GM19238 (cell line): ENCODE measurements around the gene TXLNG.
"Not testable (repeated sequence)": the region's sequence is repeated elsewhere in the genome, so short reads cannot be mapped to it uniquely, and the experiment has no call there.

Experiments
- DNase-seq: peaks from one replicate; pipeline ENCODE4 v3.0.0; 2011; ENCODE audit warnings: low spot score; ENCODE audit not compliant: insufficient read length

The TXLNG gene

DNA sequence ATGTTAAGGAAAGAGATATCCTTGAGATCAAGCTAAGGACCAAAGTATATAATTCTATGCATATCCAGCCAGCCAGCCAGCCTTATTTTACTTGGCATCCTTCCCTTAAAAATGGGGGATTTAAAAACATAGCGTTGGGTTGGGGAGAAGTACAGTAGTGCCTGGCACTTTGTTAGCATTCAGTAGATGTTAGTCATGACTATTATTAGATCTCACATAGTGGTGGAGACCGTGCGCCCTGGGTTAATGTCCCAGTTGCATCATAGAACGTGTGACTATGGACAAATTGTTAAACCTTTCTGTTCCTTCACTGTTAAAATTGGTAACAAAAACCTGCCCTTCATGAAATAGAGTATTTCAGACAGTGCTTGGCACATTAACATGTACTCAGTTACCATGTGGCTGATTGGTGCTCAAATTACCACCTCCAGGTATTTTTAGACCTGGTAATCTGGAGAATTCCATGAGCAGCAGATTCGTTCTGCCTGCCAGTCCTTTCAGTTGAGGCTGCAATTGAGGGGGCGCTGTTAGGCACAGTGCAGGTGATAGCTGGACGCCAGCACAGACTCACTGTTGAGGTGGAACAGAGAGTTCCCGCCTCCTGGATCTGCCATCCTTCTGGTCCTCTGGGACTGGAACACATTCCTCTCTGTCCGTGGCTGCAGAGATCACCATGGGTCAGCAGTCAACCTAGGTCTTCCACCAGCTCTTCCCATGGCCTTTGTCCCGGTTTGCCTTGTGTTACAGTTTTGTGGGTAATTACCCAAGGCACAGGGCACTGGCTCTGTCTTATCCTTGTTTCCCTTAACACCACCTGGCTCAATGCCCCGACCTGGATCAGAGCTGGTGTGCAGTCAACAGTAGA, 52.2 kb downstream of the TXLNG start:
- no peak for DNase-seq

DNA sequence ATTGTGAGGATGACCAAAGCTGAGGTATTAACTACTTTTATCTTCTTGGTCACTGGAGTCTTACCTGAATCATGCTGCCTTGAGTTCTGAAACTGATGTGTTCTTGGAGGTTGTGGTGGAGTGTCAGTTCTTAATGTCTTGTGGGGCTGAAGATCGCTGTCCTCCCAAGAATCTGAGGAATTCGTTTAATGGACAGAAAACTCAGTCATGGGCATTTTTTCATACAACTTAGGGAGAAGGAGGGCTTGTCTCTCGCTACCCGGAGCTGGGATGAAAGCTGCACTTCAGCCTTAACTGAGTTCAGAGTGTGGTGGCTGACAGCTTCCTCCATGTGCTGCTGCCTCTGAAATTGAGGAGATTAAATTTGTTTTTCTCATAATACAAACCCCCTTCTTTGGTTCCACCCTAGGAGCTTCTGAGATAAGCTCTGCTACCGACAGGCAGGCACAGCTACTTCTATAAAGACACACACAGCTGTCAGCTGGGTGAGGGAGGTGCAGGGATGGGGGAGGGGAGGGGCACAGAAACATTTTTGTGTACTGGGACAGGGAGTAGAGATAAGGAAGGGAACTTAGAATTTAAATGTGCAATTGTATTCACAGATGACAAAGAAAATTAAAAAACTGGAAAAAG, 53.1 kb downstream of the TXLNG start:
- DNase-seq = no peak

DNA sequence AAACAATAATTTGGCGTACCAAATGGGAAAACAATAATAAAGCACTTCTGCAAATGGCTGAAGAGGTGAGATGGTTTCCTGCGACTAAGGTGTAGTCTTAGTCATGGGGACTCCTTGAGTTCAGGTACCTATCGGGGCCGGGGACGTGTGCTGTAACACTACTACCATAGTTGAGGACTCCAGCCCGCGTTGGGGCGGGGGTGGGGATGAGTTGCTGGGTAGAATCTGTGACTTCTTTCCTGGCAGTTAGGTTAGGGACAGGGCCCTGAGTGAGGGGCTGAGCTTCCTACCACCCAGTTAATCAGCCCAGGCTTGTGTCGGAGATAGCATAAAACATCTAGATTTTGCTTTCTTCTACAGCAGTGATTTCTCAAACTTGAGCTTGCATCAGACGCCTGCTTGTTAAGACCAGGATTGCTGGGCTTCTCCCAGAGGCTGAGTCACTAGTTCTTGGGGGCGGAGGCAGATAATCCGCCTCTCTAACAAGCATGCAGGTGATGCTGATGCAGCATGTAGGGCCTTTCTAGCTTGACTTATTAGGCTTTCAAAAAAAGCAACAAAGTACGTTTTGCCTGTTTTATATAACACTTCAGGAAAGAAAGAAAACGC, 53.7 kb downstream of the TXLNG start:
- DNase-seq = no peak

GRCh38 chrX:16842684-16843083, 56.4 kb downstream of the TXLNG start:
- no peak for DNase-seq

- DNase-seq = no peak
Observed at GRCh38 chrX:16843208-16843909, 57.1 kb downstream of the TXLNG start.

- DNase-seq = no peak
Observed at GRCh38 chrX:16845686-16846085, 59.4 kb downstream of the TXLNG start.

DNA sequence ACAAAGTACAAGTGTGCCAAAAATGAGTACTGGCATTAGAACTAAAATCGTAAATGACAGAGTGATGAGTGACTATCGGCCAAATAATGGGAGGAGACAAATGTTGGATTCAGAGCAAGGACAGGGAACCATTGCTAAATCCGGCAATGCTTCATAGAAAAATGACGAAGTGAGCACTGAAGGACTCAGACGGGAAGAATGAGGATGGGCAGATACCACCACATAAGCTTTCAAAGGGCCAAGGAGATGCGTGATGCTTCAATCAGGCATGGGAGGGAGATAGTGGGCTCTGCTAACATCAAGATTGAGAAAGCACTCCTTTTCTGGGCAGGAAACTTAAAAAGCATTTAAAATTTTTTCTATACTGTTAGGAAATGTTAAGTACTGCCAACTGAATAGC, 62.3 kb downstream of the TXLNG start:
- no peak for DNase-seq

DNA sequence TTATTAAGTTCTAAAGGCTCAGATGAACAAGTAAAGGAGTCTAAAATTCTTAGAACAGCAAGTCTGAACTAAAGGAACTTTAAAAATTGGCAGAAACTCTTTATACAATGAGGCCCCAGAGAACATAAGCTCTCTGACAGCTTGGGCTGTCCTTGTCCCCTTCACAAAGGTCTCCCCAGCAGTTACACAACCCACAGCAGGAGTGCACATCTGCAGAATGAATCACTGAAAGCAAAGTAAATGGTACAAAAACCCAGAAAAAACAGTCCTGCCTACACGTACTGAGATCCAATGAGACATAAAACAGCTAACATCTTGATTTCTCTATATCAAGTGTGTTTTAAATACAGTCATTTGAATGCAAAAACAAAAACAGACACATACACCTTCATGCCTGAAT, 65.2 kb downstream of the TXLNG start:
- DNase-seq = no peak

DNA sequence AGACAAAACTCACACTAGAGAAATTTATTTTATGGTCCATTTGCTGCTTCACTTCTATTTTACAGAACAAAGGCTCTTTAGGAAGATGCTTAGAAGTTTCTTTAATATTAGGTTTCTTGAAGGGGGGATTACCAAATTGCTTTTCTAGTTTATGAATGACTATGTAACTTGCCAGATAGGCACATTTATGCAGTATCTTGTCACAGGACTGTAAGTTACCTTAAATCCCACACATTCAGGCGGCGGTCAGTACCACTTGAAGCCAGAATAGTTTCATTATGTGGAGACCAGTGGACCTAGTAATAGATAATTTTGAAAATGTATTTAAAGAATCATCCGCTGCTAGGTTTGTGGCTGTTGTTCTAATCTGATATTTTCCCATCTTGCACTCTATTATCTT, 65.6 kb downstream of the TXLNG start:
- no peak for DNase-seq

GRCh38 chrX:16852617-16853179, 66.4 kb downstream of the TXLNG start:
- DNase-seq = no peak

DNA sequence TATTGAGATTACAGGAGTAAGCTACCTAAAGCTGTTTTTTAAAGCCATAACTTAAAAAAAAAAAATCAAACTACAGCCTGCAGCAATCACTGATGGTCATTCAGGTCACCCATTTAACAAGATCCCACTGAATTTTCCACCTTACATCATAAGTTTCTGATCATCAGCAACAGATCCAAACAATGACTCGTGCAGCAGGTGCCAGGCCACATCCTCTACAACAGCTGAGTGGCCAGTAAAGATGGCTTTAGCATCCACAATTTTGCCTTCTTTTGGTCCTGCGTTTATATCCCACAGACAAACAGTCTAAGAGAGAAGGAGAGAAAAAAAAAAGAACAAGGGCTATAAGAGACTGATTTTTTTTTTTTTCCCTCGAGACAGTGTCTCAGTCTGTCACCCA, 67.3 kb downstream of the TXLNG start:
- no peak for DNase-seq

GRCh38 chrX:16855363-16856075, 69.3 kb downstream of the TXLNG start:
- DNase-seq = no peak

- not testable (repeated sequence) for DNase-seq
Observed at GRCh38 chrX:16856076-16856404, 69.8 kb downstream of the TXLNG start.

DNA sequence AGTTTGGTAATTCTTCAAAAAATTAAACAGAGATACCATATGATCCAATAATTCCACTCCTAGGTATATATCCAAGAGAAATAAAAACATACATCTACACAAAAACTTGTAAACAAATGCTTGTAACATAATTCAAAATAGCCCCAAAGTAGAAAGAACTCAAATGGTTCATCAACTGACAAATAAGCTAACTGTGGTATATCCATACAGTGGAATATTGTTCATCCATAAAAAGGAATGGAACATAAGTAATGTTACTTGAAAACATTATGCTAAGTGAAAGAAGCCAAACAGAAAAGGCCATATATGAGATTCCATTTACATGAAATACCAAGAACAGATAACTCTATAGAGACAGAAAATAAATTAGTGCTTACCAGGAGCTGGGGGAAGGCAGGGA, 70.5 kb downstream of the TXLNG start:
- DNase-seq = no peak

- no peak for DNase-seq
Observed at GRCh38 chrX:16862829-16863228, 76.6 kb downstream of the TXLNG start.

GRCh38 chrX:16867947-16868346, 81.7 kb downstream of the TXLNG start:
- DNase-seq = no peak

DNA sequence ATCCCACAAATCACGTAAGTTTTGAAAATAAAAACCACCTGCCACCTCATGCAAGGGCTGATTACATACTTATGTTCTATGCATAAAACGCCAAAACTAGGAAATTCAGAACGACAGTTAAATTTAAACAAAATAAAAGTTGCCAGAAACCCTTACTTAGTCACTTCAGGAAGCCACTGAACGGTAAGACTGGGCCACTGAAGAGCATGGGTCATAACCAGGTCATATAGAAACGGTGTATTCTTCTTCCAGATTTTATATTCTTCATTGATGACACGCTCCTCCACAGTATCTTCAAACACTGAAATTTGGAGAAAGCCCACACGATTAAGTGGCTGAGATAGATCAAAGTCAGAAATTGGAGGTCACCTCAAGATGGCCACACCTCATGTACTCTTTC, 82.7 kb downstream of the TXLNG start:
- DNase-seq = no peak

DNA sequence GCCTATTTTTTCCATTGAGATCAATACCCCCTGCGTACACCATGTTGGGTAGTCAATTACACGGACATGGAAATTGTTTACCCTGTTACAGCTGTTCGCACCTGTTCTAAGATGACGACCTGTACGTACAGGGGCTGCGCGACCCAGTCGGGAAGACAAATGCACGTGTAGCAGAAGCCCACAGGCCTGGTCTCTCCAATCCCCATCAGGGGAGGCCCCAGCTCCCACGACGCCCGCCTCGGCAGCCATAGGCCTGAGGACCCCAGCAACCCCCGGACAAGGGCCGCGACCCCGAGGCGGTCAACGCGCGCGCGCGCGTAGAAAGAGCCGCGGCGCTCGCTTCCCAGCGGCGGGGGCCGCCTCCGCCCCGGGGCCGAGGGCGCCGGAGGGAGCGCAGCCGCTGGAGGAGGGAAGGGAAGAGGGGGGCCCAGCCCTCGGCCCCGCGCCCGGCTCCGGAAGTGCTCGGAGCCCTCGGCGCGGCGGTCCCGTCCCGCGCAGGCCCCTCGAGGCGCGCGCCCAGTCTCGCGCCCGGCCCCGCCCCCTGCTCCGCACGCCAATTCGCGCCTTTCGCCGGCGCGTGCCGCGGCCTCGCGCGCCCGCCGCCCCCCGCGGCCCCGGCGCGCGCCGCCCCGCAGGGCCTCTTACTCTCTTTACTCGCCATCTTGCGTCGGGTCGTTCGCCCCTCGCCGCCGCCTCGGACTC, 83.3 kb downstream of the TXLNG start:
- DNase-seq = peak; percentile 44

DNA sequence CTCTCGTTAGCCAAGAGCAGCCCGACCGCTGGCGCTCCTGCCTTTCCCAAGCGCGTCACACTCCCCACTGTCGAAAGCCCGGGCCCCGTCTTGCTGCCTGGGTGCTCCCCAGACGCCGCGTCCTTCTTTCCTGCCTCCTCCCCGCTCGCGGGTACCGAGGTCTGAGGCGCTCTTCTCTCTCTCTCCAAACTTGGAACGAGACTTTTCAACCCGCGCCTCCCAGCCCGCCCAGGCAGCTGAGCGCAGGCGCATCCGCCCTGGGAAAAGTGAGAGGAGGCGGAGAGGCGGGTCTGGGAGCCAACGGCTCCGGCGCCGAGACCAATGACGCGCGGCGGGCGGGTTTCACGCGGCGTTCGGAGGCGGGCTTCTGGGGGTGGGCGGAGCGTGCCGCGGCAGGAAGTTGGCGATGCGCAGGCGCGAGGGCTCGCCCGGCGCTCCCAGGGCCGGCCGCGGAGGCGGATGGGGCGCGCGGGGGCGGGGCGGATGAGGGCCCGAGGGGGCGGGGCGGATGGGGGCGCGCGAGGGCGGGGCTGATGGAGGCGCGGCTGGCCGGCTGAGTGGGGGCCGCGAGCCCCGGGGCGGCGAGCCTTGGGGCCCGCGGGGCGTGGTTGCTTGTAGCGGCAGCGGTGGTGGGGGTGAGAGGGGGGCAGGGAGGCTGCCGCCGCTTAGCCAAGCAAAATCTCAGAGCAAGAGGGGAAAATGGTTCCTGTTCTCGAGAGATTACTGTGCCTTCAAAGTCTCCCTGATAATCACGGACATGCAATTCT, 84.0 kb downstream of the TXLNG start, which contains the start of gene RBBP7:
RBBP7 (minus strand) TSS at position 268 of the 767 bp plus-strand sequence. CDS start 309 bp downstream, outside the sequence.
- peak; percentile 89 for DNase-seq
